ENCODE data around the gene RAX2. TPM values are rescaled to one million over a fixed set of nuclear protein-coding genes. Genes with fewer than 3 reads are reported as not detected.

Gene RAX2
- polyA plus RNA-seq, 3 donors, result not detected

- no peak overlapping the region for H3K27ac ChIP-seq (ENCODE audit: low read depth, low read length)
- 51 to 75% (median 73%) methylated on average over 10 of the region's 10 CpGs for WGBS, 3 donors
Observed at GRCh38 chr19:3803986-3804385, 32.0 kb upstream of the RAX2 start.

- no peak overlapping the region for H3K27ac ChIP-seq (ENCODE audit: low read depth, low read length)
- WGBS, 3 donors, result 71 to 87% (median 81%) methylated on average over 22 to 24 of the region's 24 CpGs
Observed at GRCh38 chr19:3803114-3803888, 31.3 kb upstream of the RAX2 start.

GRCh38 chr19:3801412-3802096, 29.5 kb upstream of the RAX2 start:
- no peak overlapping the region for H3K27ac ChIP-seq (ENCODE audit: low read depth, low read length)
- 2 to 3% (median 3%) methylated on average over 45 to 46 of the region's 46 CpGs for WGBS, 3 donors

DNA sequence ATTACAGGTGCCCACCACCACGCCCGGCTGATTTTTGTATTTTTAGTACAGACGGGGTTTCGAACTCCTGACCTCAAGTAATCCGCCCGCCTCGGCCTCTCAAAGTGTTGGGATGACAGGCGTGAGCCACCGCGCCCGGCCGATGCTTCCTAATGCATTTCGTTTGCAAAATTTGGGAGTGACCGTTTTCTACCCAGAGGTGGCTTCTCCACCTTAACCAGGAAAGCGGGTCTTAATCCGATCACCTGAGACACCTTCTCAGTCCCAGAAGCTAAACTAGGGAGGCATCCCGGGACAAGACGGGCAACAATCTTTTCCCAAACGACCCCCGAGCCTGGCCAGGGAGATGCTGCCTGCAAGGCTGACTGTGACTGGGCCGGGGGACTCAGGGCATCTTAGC, 29.0 kb upstream of the RAX2 start:
- no peak overlapping the region for H3K27ac ChIP-seq (ENCODE audit: low read depth, low read length)
- WGBS, 3 donors, result 30 to 34% (median 33%) methylated on average over 21 of the region's 21 CpGs

DNA sequence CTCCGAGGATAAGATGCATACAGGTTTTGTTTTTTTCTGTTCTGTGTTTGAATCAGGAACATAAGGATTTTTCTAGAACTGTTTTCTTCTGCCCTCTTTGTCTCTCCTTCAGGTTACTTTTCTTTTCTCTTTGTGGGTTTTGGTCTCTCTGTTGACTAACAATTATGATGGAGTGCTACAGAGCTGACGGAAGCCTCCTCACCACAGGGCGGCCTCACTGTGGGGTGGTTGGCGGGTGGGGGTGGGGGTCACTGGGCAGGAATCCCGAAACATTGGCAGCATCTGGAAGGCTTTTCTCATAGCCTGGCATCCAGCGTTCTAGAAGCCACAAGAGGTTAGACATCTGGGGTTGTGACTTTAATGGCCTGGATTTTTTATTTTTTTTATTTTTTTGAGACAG, 26.1 kb upstream of the RAX2 start:
- no peak overlapping the region for H3K27ac ChIP-seq (ENCODE audit: low read depth, low read length)
- WGBS, 3 donors, result 53 to 63% (median 61%) methylated on average over 6 of the region's 6 CpGs

- H3K27ac ChIP-seq (ENCODE audit: low read depth, low read length), result no peak overlapping the region
- 84 to 94% (median 91%) methylated on average over 2 of the region's 2 CpGs for WGBS, 3 donors
Observed at GRCh38 chr19:3796358-3796757, 24.3 kb upstream of the RAX2 start.

- 92 to 100% (median 96%) methylated on average over 3 of the region's 3 CpGs for WGBS, 3 donors
Observed at GRCh38 chr19:3793799-3794198, 21.8 kb upstream of the RAX2 start.

DNA sequence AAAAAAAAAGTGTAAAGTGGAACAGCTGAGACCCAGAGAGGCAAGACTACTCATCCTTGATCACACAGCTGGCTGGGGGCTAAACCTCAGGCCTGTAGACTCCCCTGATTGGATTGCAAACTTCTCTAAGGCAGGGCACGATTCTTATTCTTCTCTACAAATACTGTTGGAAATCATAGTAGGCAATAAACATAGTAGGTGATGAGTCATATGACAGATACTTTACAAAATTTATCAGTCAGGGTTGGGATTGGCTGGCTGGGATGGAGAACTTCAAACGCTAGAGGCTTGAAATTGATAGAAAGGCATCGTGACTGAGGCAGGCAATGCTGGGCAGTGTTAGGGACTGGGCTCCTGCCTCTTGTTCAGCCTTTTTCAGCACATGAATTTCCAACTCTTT, 20.1 kb upstream of the RAX2 start:
- no peak overlapping the region for H3K27ac ChIP-seq (ENCODE audit: low read depth, low read length)
- 74 to 80% (median 75%) methylated on average over 3 of the region's 3 CpGs for WGBS, 3 donors

More at GRCh38 chr19:3793799-3794198, 21.8 kb upstream of the RAX2 start:
- H3K27ac ChIP-seq (ENCODE audit: low read depth, low read length), result no peak overlapping the region

- no peak overlapping the region for H3K27ac ChIP-seq (ENCODE audit: low read depth, low read length)
- WGBS, 3 donors, result 77 to 81% (median 80%) methylated on average over 7 of the region's 7 CpGs
Observed at GRCh38 chr19:3790941-3791340, 18.9 kb upstream of the RAX2 start.

GRCh38 chr19:3790209-3790734, 18.2 kb upstream of the RAX2 start:
- WGBS, 3 donors, result 68 to 73% (median 71%) methylated on average over 6 of the region's 6 CpGs

GRCh38 chr19:3788996-3789778, 17.2 kb upstream of the RAX2 start:
- no peak overlapping the region for H3K27ac ChIP-seq (ENCODE audit: low read depth, low read length)
- 44 to 52% (median 48%) methylated on average over 15 of the region's 16 CpGs for WGBS, 3 donors

More at GRCh38 chr19:3790209-3790734, 18.2 kb upstream of the RAX2 start:
- H3K27ac ChIP-seq (ENCODE audit: low read depth, low read length), result no peak overlapping the region

- 3 to 4% (median 3%) methylated on average over 83 to 100 of the region's 101 CpGs for WGBS, 3 donors
- no peak within 1 kb of the TSS for H3K27ac ChIP-seq (ENCODE audit: low read depth, low read length)
Observed at GRCh38 chr19:3785938-3786824, 14.2 kb upstream of the RAX2 start, which contains the start of gene MATK. Gene MATK, minus strand, starts transcription at chr19:3786381. Its CDS starts 1,246 bp downstream, at chr19:3785135.

GRCh38 chr19:3785451-3785937, 13.5 kb upstream of the RAX2 start:
- WGBS, 3 donors, result 1 to 2% (median 1%) methylated on average over 31 to 47 of the region's 47 CpGs
- no peak overlapping the region for H3K27ac ChIP-seq (ENCODE audit: low read depth, low read length)

DNA sequence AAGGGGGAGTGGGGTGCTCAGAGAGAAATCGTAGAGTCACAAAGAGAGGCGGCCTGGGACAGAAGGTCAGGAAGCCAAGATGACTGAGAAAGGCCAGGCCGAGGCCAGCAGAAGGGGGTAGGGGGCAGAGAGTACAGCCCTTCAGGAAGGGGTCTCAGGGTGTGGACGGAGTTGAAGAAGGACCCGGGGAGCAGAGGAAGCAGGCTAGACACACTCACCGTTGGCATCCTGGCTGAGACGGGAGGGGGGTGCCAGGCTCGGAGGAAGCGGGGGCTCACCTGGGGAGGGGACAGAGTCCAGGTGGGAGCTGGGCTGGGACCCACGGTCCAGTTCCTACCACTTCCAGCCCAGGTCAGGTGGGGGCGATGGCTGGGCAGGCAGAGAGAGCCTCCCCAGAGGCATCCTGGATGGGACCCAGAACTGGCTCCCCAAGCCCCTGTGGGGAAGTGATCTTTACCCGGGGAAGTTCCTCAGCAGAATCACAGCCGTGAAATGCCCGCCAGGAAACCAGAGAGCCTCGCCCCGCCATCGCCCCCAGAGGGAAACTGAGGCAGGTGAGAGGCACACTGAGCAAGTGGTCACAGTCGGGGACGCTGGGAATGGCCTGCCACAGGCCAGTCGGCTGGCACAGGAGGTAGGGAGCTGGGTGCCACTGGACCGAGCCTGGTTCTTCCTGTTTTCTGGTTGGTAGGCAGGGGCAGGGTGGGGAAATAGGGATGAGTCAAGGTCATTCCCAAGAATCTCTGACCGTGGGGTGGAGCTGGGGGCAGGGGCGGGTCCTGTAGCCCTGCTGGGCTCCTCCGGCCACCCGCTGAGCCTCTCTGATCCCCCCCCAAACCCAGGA, 12.8 kb upstream of the RAX2 start:
- H3K27ac ChIP-seq (ENCODE audit: low read depth, low read length), result no peak overlapping the region
- 19 to 38% (median 23%) methylated on average over 25 of the region's 25 CpGs for WGBS, 3 donors

- WGBS, 3 donors, result 71 to 84% (median 78%) methylated on average over 48 to 49 of the region's 49 CpGs
- no peak overlapping the region for H3K27ac ChIP-seq (ENCODE audit: low read depth, low read length)
Observed at GRCh38 chr19:3783660-3784584, 11.9 kb upstream of the RAX2 start.

DNA sequence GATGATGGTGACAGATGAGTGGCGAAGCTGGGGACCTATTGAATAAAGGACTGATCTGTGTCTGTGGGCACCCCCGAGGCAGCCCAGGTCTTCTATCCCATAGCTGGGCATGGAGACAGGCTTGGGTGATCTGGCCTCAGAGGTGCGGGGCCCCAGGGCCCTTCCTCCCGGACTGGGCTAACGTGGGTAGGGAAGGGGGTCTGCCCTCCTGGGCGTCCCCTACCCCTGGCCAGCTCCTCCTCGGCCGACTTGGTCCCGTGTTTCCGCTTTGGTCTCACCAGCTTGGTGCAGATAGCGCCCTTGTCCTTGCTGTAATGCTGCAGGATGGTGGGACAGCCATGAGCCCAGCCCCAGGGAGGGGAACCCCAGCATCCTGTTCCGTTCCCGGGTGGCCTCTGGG, 10.9 kb upstream of the RAX2 start:
- 85 to 90% (median 90%) methylated on average over 13 of the region's 13 CpGs for WGBS, 3 donors
- H3K27ac ChIP-seq (ENCODE audit: low read depth, low read length), result no peak overlapping the region
